GM19467 (cell line): ENCODE results near the gene KCTD16.

Experiments
- ATAC-seq: cut with Tn5 transposase; IDR thresholded peaks from one replicate; pipeline ENCODE4 v1.9.1; 2021; ENCODE audit warnings: mild to moderate bottlenecking, moderate library complexity; ENCODE audit not compliant: unreplicated experiment

Gene KCTD16

GRCh38 chr5:144162686-144163085 lies 8.0 kb upstream of the KCTD16 start:
- ATAC-seq: no peak

- no peak for ATAC-seq
Measured at GRCh38 chr5:144166696-144167095, 4.0 kb upstream of the KCTD16 start.

- no peak for ATAC-seq
Measured at GRCh38 chr5:144167998-144168397, 2.7 kb upstream of the KCTD16 start.

GRCh38 chr5:144169904-144170275 lies 783 bp upstream of the KCTD16 start:
- no peak for ATAC-seq

- no peak for ATAC-seq
Measured at GRCh38 chr5:144173766-144174165, 3.1 kb downstream of the KCTD16 start.

GRCh38 chr5:144177548-144177947 lies 6.9 kb downstream of the KCTD16 start:
- no peak for ATAC-seq

GRCh38 chr5:144179226-144179625 lies 8.6 kb downstream of the KCTD16 start:
- no peak for ATAC-seq

- no peak for ATAC-seq
Measured at GRCh38 chr5:144183254-144183889, 12.7 kb downstream of the KCTD16 start.

- peak; percentile 82 for ATAC-seq
Measured at GRCh38 chr5:144187699-144188294, 17.1 kb downstream of the KCTD16 start.

- no peak for ATAC-seq
Measured at GRCh38 chr5:144189800-144190429, 19.2 kb downstream of the KCTD16 start.

GRCh38 chr5:144191531-144191930 lies 20.9 kb downstream of the KCTD16 start:
- no peak for ATAC-seq

- ATAC-seq: peak; percentile 89
Measured at GRCh38 chr5:144191998-144192397, 21.3 kb downstream of the KCTD16 start.

- no peak for ATAC-seq
Measured at GRCh38 chr5:144192661-144193060, 22.0 kb downstream of the KCTD16 start.

GRCh38 chr5:144194144-144194543 lies 23.5 kb downstream of the KCTD16 start:
- ATAC-seq: no peak

GRCh38 chr5:144195448-144195847 lies 24.8 kb downstream of the KCTD16 start:
- ATAC-seq: no peak

- ATAC-seq: no peak
Measured at GRCh38 chr5:144196612-144197011, 25.9 kb downstream of the KCTD16 start.

- ATAC-seq: no peak
Measured at GRCh38 chr5:144198386-144198785, 27.7 kb downstream of the KCTD16 start.

- ATAC-seq: no peak
Measured at GRCh38 chr5:144201588-144201987, 30.9 kb downstream of the KCTD16 start.

- ATAC-seq: no peak
Measured at GRCh38 chr5:144202072-144202471, 31.4 kb downstream of the KCTD16 start.

- ATAC-seq: no peak
Measured at GRCh38 chr5:144202726-144203125, 32.1 kb downstream of the KCTD16 start.

GRCh38 chr5:144203750-144204596 lies 33.3 kb downstream of the KCTD16 start:
- peak; percentile 78 for ATAC-seq
